GM18951 (cell line): Measurements from ENCODE around the gene BMERB1.

Experiments used
- POLR2A ChIP-seq: IDR thresholded peaks from 4 replicates; pipeline ENCODE4 v1.6.1; 2011; ENCODE audit warnings: mild to moderate bottlenecking; ENCODE audit not compliant: insufficient read length, insufficient read depth; ENCODE audit errors: extremely low read depth
- in situ Hi-C: fragments of 300-500 bp; cut with MboI; formaldehyde crosslinking; loops from one replicate; pipeline ENCODE4 v1.12.0; 2022; ENCODE audit warnings: low sequenced_read_pairs, mixed read lengths, inconsistent platforms; ENCODE audit not compliant: unreplicated experiment

Gene BMERB1

GRCh38 chr16:15519790-15520189, 85.4 kb downstream of the BMERB1 start:
- TF ChIP-seq POLR2A = no peak
- in situ Hi-C loops = no loop called here

DNA sequence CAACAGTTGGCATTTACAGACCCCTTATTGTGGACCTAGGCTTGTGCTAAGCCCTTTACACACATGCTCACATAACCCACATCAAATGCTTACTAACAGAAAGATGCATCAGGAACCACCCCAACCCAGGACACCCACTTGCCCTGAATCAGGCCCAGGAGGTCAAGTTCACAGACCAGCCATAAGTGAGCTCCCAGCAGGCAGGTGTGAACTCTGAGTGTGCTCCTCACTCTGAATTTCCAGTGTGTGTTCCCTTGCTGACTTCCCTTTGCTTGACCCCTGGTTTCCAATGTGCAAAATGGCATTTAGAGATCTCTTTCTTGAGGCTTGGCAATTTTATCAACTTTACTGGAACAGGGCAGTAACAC, 87.0 kb downstream of the BMERB1 start:
- in situ Hi-C loops = no loop called here
- no peak for TF ChIP-seq POLR2A

GRCh38 chr16:15521758-15522509, 87.5 kb downstream of the BMERB1 start:
- in situ Hi-C loops = no loop called here
- no peak for TF ChIP-seq POLR2A

DNA sequence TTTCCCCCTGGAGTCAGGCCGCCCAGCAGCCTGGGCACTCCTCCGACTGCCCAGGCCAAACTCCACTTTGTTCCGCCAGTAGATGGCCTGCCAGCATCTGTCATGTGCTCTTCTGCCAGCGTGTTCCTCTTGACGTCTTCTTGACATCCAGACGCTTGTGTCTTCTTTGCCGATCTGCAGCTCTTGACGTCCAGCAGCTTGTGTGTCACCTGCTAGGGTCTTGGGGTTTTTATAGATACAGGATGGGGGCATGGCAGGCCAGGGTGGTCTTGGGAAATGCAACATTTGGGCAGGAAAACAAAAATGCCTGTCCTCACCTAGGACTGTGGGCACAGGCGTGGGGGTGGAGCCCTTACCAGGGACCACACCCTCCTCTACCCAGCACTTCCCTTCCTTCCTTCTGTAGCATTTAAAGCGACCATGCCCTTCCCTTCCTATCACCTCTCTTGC, 88.7 kb downstream of the BMERB1 start:
- TF ChIP-seq POLR2A = no peak
- in situ Hi-C loops = no loop called here

DNA sequence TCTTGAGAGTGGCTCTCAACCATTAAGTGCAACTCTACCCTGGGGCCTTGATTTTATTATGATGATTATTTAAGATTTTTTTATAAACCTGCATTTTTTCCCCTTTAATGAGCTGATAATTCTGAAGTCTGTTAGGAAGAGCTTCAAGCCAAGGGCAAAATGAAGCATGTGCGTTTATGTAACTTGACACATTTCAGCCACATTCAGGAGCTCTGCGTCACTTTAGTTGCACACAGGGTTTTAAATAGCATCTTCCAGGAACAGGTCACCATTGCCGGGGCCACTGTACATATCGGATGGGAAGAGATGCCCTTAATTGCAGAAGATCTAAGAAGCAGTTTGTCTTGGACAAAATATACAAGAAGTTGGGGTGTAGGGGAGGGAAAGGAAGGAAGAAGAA, 89.6 kb downstream of the BMERB1 start:
- no peak for TF ChIP-seq POLR2A

GRCh38 chr16:15524966-15525365, 90.6 kb downstream of the BMERB1 start:
- no peak for TF ChIP-seq POLR2A
- in situ Hi-C loops = no loop called here

More for the DNA sequence above, 89.6 kb downstream of the BMERB1 start:
- in situ Hi-C loops = no loop called here

DNA sequence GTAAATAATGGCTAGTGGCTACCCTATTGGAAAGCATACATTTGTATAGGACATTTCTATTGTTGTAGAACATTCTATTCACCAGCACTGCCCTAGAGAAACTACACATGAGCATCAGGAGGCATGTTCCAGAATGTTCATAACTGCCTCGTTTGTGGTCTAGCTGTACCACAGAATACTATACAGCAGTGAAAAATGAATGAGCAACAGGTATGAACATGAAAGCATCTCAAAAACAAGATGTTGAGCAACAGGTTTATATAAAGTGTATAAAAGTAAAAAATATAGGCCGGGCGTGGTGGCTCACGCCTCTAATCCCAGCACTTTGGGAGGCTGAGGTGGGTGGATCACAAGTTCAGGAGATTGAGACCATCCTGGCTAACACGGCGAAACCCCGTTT, 91.7 kb downstream of the BMERB1 start:
- in situ Hi-C loops = no loop called here

GRCh38 chr16:15526731-15527130, 92.3 kb downstream of the BMERB1 start:
- in situ Hi-C loops = no loop called here
- TF ChIP-seq POLR2A = no peak

More for the DNA sequence above, 91.7 kb downstream of the BMERB1 start:
- no peak for TF ChIP-seq POLR2A

DNA sequence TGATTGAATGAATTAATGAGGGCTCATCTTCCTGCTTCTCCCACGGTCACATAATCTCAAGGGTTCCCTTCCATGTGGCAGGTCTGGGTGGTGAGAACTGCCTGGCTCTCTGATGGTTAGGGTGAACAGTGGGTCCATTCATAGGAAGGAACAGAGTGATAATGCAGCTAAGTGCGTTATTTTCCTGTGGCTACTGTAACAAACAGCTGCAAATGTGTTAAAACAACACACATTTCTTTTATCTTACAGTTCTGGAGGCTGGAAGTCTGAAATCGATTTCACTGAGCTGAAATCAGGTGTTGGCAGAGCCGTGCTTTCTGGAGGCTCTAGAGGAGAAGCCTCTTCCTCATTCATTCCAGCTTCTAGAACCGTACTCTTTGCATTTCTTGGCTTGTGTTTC, 95.3 kb downstream of the BMERB1 start:
- TF ChIP-seq POLR2A = no peak
- in situ Hi-C loops = no loop called here

- no peak for TF ChIP-seq POLR2A
- in situ Hi-C loops = no loop called here
Observed at GRCh38 chr16:15530085-15530484, 95.7 kb downstream of the BMERB1 start.

GRCh38 chr16:15532825-15533224, 98.4 kb downstream of the BMERB1 start:
- in situ Hi-C loops = no loop called here

GRCh38 chr16:15533386-15533785, 99.0 kb downstream of the BMERB1 start:
- TF ChIP-seq POLR2A = no peak

More at GRCh38 chr16:15532825-15533224, 98.4 kb downstream of the BMERB1 start:
- no peak for TF ChIP-seq POLR2A

GRCh38 chr16:15535772-15536171, 101.4 kb downstream of the BMERB1 start:
- TF ChIP-seq POLR2A = no peak
- in situ Hi-C loops = no loop called here

More at GRCh38 chr16:15533386-15533785, 99.0 kb downstream of the BMERB1 start:
- in situ Hi-C loops = no loop called here

- in situ Hi-C loops = no loop called here
- no peak for TF ChIP-seq POLR2A
Observed at GRCh38 chr16:15536843-15537242, 102.5 kb downstream of the BMERB1 start.
